ENCODE measurements around the gene CFAP251. TPM values are rescaled to one million over a fixed set of nuclear protein-coding genes. Genes with fewer than 3 reads are reported as not detected.
"Not testable (repeated sequence)": the region's sequence is repeated elsewhere in the genome, so short reads cannot be mapped to it uniquely, and the experiment has no call there.

CFAP251 gene, protein sequence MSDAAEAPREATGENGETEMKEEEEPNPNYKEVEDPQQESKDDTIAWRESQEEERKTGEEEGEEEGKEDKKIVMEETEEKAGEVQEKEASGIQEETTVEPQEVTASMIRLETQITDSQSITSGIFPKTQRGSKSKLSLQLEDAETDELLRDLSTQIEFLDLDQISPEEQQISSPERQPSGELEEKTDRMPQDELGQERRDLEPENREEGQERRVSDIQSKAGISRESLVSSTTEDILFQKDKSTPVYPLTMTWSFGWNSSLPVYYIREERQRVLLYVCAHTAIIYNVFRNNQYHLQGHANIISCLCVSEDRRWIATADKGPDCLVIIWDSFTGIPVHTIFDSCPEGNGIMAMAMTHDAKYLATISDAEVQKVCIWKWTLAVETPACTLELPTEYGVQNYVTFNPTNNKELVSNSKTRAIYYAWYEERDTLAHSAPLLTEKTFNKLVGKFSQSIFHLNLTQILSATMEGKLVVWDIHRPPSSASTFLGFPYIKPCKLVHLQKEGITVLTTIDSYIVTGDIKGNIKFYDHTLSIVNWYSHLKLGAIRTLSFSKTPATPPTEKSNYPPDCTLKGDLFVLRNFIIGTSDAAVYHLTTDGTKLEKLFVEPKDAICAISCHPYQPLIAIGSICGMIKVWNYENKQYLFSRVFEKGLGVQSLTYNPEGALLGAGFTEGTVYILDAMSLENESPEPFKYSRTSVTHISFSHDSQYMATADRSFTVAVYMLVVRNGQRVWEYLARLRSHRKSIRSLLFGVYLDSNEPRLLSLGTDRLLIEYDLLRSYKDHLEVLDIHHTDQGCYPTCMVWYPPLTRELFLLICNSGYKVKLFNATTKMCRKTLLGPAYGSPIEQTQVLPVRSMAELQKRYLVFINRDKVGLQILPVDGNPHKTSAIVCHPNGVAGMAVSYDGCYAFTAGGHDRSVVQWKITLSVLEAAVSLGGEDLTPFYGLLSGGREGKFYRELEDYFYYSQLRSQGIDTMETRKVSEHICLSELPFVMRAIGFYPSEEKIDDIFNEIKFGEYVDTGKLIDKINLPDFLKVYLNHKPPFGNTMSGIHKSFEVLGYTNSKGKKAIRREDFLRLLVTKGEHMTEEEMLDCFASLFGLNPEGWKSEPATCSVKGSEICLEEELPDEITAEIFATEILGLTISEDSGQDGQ
- 1 to 10 TPM in 3 of 4 donors, under 1 TPM in 1; 0.68 to 3.0 (median 1.2) TPM for total RNA-seq
- polyA plus RNA-seq: 1 to 10 TPM in 1 of 3 donors, under 1 TPM in 1, not detected in 1; 0.98 to 1.2 TPM

DNA sequence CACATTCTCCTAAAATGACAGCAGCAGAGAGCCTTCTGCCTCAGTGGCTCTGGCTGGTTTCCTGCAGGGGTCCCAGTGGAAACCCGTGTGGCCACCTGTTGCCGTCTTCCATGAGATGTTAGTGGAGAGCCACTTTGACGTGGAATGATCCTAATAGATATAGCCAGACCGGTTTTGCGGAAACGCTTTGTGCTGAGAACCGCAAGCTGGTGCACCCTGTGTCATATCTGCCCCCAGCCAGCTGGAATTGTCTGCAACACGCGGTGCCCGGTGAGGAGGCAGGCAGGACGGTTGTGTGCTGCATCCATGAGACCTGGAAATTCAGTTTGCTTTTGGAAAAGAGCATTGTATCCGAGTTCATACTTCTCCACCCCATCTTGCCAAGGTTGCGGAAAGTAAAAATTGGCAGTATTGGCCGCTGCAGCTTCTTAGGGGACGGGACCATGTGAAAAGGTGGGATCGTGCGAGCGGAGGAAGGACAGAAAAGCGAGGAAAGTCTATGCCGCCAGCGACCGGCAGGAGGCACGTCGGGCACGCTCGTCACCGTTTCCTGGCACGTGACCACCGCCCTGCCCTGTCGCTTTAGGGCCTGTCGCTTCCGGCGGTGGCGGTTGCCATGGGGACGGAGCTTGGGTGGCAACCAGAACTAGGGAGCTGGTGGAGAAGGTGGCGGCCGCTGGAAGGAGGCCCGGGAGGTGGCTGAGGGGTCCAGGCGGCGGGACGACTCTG lies at the start of gene CFAP251:
Gene CFAP251, plus strand, starts transcription at position 643 of the 729 bp plus-strand sequence. CDS start 2,714 bp downstream, outside the sequence.
- 10 to 23% methylated on average over 41 of the region's 41 CpGs for WGBS, 2 donors

DNA sequence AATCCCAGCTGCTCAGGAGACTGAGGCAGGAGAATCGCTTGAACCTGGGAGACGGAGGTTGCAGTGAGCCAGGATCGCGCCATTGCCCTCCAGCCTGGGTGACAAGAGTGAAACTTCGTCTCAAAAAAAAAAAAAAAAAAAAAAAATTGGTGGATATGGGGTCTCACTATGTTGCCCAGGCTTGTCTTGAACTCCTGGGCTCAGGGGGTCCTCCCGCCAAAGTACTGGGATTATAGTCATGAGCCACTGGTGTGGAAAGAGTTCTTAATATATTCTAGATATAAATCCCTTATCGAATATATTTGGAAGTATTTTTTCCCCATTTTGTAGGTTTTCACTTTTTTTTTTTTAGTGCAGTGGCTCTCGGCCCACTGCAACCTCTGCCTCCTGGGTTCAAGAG lies 49.2 kb upstream of the CFAP251 start:
- 92 to 93% methylated on average over 8 of the region's 8 CpGs for WGBS, 2 donors
- H3K4me3 ChIP-seq; DNase-seq; H3K27ac ChIP-seq; H3K27me3 ChIP-seq; H3K36me3 ChIP-seq; intact Hi-C loops (cut with DNase I); H3K9me3 ChIP-seq: not testable (repeated sequence)
- H3K4me1 ChIP-seq: peaks cover 0 to 19% (median 16%) of the 10 kb centered on the region in 4 donors

More for the DNA sequence above, at the start of gene CFAP251:
- TF ChIP-seq POLR2A (IDR thresholded peaks at IDR 0.05) (no peak), POLR2AphosphoS5 (IDR thresholded peaks at IDR 0.05) (peak in 3 of 4 donors; percentile 26 to 61 (median 40))
- TF ChIP-seq, protein P1, sequence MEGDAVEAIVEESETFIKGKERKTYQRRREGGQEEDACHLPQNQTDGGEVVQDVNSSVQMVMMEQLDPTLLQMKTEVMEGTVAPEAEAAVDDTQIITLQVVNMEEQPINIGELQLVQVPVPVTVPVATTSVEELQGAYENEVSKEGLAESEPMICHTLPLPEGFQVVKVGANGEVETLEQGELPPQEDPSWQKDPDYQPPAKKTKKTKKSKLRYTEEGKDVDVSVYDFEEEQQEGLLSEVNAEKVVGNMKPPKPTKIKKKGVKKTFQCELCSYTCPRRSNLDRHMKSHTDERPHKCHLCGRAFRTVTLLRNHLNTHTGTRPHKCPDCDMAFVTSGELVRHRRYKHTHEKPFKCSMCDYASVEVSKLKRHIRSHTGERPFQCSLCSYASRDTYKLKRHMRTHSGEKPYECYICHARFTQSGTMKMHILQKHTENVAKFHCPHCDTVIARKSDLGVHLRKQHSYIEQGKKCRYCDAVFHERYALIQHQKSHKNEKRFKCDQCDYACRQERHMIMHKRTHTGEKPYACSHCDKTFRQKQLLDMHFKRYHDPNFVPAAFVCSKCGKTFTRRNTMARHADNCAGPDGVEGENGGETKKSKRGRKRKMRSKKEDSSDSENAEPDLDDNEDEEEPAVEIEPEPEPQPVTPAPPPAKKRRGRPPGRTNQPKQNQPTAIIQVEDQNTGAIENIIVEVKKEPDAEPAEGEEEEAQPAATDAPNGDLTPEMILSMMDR (IDR thresholded peaks at IDR 0.05): peak; percentile 53 to 78 (median 62)
- DNase-seq: peak; percentile 97
- peak within 1 kb of the TSS; percentile 31 to 53 (median 44) for H3K4me3 ChIP-seq
- H3K36me3 ChIP-seq: peaks cover 0 to 49% (median 21%) of the 10 kb centered on the region in 4 donors
- H3K27me3 ChIP-seq: no peaks in the 10 kb centered on the region
- H3K4me1 ChIP-seq: peaks cover 0 to 8% (median 0%) of the 10 kb centered on the region in 4 donors
- peak within 1 kb of the TSS in 3 of 4 donors; percentile 38 to 52 (median 44) for H3K27ac ChIP-seq
- intact Hi-C loops (cut with DNase I): loop anchor here (1.0 to 2.0 kb wide), 3 partner anchors 103 to 273 kb away; partner anchors contain the start of gene BCL7A
- H3K9me3 ChIP-seq: no peaks in the 10 kb centered on the region

DNA sequence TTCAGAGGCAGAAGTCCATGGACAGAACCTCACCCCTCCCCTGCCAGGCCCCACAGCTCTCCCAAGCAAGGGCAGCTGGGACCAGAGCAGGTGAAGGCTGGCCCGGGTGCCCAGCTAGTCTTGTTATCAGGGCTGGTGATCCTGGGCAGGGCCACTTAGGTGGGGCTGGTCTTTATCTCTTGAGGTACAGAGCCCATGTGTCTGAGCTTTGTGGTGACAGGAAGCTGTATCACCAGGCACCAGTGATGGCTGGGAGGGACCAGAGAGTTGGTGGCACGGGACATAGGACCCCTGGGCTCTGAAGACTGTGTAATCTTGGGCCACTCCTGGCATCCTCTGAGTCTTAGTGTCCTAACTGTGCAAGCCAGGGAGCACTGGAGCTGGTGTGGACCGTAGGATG lies 46.9 kb upstream of the CFAP251 start:
- Histone ChIP-seq H3K4me3 (no peak overlapping the region), H3K27ac (peak overlapping the region in 2 of 4 donors; percentile 2 to 86), H3K27me3 (no peaks in the 10 kb centered on the region), H3K4me1 (peaks cover 0 to 19% (median 16%) of the 10 kb centered on the region in 4 donors), H3K36me3 (no peaks in the 10 kb centered on the region), H3K9me3 (no peaks in the 10 kb centered on the region)
- TF ChIP-seq, protein P1 (IDR thresholded peaks at IDR 0.05): no peak
- no peak for TF ChIP-seq EP300 (IDR thresholded peaks at IDR 0.05)
- no peak for TF ChIP-seq POLR2A (IDR thresholded peaks at IDR 0.05)
- no peak for TF ChIP-seq POLR2AphosphoS5 (IDR thresholded peaks at IDR 0.05)
- intact Hi-C loops (cut with DNase I): no loop called here
- 55 to 70% methylated on average over 3 of the region's 3 CpGs for WGBS, 2 donors
- no peak for DNase-seq

DNA sequence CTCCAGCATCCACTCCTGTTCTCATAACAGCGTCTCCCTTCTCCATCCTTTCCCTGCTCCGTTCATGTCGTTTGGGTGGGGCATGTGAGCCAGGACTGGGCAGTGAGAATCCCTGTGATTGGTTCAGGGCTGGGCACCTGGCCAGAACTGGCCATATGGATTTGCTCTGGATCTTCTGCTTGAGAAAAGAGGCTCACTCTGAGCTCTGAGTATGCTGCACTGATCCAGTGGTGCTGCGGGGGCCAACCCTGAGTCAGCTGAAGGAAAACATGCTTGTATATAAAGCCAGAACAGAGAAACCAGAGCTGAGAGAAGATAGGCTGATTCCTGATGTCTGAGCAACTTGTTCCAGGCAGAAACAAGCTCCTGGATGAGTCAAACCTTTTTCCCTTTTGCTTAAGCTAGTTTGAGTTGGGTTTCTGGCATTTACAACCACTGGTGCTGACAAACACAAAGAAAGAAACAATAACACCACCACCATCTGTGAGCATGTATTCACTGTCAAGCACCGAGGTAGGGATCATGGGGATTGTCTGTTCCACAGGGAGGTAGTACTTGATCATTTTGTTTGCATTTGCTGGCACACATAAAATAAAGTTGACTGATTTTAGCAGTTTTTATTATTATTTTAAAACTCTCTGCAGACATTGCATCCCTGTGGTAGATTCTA lies 45.7 kb upstream of the CFAP251 start:
- Histone ChIP-seq H3K4me1 (peaks cover 0 to 19% (median 16%) of the 10 kb centered on the region in 4 donors), H3K27me3 (no peaks in the 10 kb centered on the region), H3K27ac (peak overlapping the region; percentile 49 to 86 (median 72)), H3K4me3 (no peak overlapping the region), H3K36me3 (no peaks in the 10 kb centered on the region), H3K9me3 (no peaks in the 10 kb centered on the region)
- TF ChIP-seq EP300 (IDR thresholded peaks at IDR 0.05) (peak in 1 of 4 donors; percentile 14), POLR2AphosphoS5 (IDR thresholded peaks at IDR 0.05) (peak in 3 of 4 donors; percentile 57 to 66 (median 61)), POLR2A (IDR thresholded peaks at IDR 0.05) (no peak)
- intact Hi-C loops (cut with DNase I): no loop called here
- DNase-seq: peak; percentile 94
- WGBS, 2 donors: 44 to 65% methylated on average over 5 of the region's 5 CpGs

Measured in sigmoid colon (tissue), 7 donors.